Thyroid gland (tissue), 4 donors: Measurements from ENCODE around the gene RCAN2.

Source experiments
- CTCF ChIP-seq, 6 experiments: fragments of 200-600 bp in 3 of 6; fragments of 450-650 bp in 3 of 6; sonication (generic) in 3 of 6; IDR thresholded peaks; one replicate each; pipeline ENCODE4 v1.5.1; 2016 to 2019; ENCODE audit warnings: antibody characterized with exemption in 6 of 6, mild to moderate bottlenecking in 2 of 6, inconsistent platforms in 1 of 6, moderate library complexity in 1 of 6
- POLR2A ChIP-seq, 2 donors: fragments of 450-650 bp; IDR thresholded peaks; one replicate each; pipeline ENCODE4 v1.6.1; 2017; ENCODE audit warnings: antibody characterized with exemption in 2 of 2, mild to moderate bottlenecking in 2 of 2, moderate library complexity in 1 of 2

DNA sequence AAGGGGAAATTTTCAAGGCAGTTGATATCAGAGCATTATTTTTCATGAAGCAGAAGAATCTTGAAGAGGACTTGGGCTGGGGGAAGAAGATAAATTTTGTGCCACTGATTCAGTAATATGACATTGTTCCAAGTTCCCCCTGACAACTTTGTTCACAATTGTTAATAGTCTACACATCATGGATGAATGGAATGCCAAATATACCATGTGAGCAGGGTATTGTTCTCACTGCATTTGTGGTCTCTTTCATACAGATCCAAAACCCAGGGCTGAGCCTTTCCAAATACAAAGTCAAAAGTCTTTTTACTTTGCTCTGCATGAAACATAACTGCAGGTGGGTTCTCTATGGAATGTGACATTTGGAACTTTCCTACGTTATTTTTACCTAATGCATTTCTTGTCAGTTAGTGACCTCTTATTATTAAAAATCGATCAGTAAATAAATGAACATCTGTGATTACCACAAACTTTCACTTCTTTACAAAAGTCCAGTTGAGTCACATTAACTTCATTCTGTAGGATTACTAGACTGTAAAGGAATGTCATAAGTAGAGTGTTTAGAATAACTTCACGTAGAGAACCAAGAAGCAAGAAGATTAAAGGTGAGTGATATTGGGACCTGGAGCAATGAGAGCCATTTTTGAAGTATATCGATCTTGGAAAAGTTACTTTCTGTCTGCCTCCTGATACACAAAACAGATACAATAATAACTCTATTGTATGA is 100.9 kb downstream of the RCAN2 start:
- TF ChIP-seq CTCF (IDR thresholded peaks at IDR 0.05) (no peak), POLR2A (IDR thresholded peaks at IDR 0.05) (no peak)
